Spleen (tissue), 11 donors: ENCODE measurements around the gene SERPINA4. TPM values are rescaled to one million over a fixed set of nuclear protein-coding genes. Genes with fewer than 3 reads are reported as not detected.

Experiments
- DNase-seq: peaks from one replicate; pipeline ENCODE4 v3.0.0-alpha.2; 2020
- H3K27ac ChIP-seq, 8 donors: fragments of 200-600 bp; sonication (generic) in 7 of 8; 1 replicate in 4 of 8; 2 replicates in 4 of 8; pipeline versions ENCODE4 v1.5.0 to v1.8.0; 2016 to 2021; ENCODE audit warnings: inconsistent platforms in 4 of 8, mild to moderate bottlenecking in 4 of 8, moderate library complexity in 1 of 8
- H3K27me3 ChIP-seq, 7 donors: fragments of 200-600 bp; sonication (generic) in 6 of 7; replicated peaks in 1 of 7; 1 replicate in 4 of 7; 2 replicates in 3 of 7; pipeline versions ENCODE4 v1.5.0 to v1.8.0; 2016 to 2021; ENCODE audit warnings: inconsistent platforms in 3 of 7, mild to moderate bottlenecking in 1 of 7
- H3K36me3 ChIP-seq, 6 donors: fragments of 200-600 bp; sonication (generic) in 5 of 6; 1 replicate in 4 of 6; 2 replicates in 2 of 6; pipeline versions ENCODE4 v1.5.0 to v1.8.0; 2016 to 2021; ENCODE audit warnings: inconsistent platforms in 2 of 6
- H3K4me1 ChIP-seq, 6 donors: fragments of 200-600 bp; sonication (generic) in 5 of 6; 1 replicate in 3 of 6; 2 replicates in 3 of 6; pipeline versions ENCODE4 v1.5.0 to v1.8.0; 2016 to 2021; ENCODE audit warnings: inconsistent platforms in 3 of 6
- H3K4me3 ChIP-seq, 8 donors: fragments of 200-600 bp; sonication (generic) in 7 of 8; 1 replicate in 4 of 8; 2 replicates in 4 of 8; pipeline versions ENCODE4 v1.5.0 to v1.8.0; 2016 to 2021; ENCODE audit warnings: inconsistent platforms in 4 of 8, mild to moderate bottlenecking in 4 of 8, moderate library complexity in 2 of 8
- H3K9me3 ChIP-seq, 8 donors: fragments of 200-600 bp; sonication (generic) in 7 of 8; 1 replicate in 4 of 8; 2 replicates in 4 of 8; pipeline versions ENCODE4 v1.5.0 to v1.8.0; 2016 to 2021; ENCODE audit warnings: inconsistent platforms in 4 of 8
- CTCF ChIP-seq, 11 experiments: fragments of 200-600 bp in 7 of 11; fragments of 450-650 bp in 4 of 11; sonication (generic) in 4 of 11; IDR thresholded peaks in 8 of 11; conservative IDR thresholded peaks in 3 of 11; 1 replicate in 7 of 11; 2 replicates in 4 of 11; pipeline versions ENCODE4 v1.4.0 to v1.8.0; 2016 to 2021; ENCODE audit warnings: antibody characterized with exemption in 11 of 11, inconsistent platforms in 4 of 11, mild to moderate bottlenecking in 1 of 11
- POLR2A ChIP-seq, 3 donors: fragments of 450-650 bp; IDR thresholded peaks; one replicate each; pipeline ENCODE4 v1.5.1; 2017; ENCODE audit warnings: antibody characterized with exemption in 3 of 3, mild to moderate bottlenecking in 1 of 3
- POLR2AphosphoS5 ChIP-seq, 3 donors: sonication (generic); formaldehyde crosslinking; IDR thresholded peaks; one replicate each; pipeline ENCODE4 v1.5.1; 2017; ENCODE audit warnings: antibody characterized with exemption in 3 of 3
- WGBS, 5 donors: extraction: QIAGEN DNeasy Blood & Tissue Kit in 3 of 5; methylation state at CpG; one replicate each; pipeline versions ENCODE4 v1.1.5 to v1.1.7; 2013 to 2018; 5-methylcytosine and 5-hydroxymethylcytosine counted together
- intact Hi-C: fragments of 100-400 bp; cut with DNase I; formaldehyde crosslinking; loops from one replicate; pipeline ENCODE4 v1.15.0; 2023; ENCODE audit warnings: low total_unique reads
- polyA plus RNA-seq, 3 donors: library from polyadenylated mRNA; stranded (reverse); fragments of 200-250 nt; gene quantifications; one replicate each; pipeline ENCODE4 v1.2.1, GENCODE V29; 2013
- total RNA-seq, 7 donors: library from RNA; depleted of rRNA in 3 of 7; stranded (reverse); fragments of >200 nt in 3 of 7; fragmentation: NEBNext Ultra II Directional in 4 of 7; extraction: Animal tissue kit (Norgen Biotek cat#: 25700) in 4 of 7; gene quantifications; one replicate each; pipeline versions ENCODE4 v1.1.0 to v1.2.1, GENCODE V29; 2016 to 2021
- donor health status: healthy with polysubstance abuse.
- donor health status: DM: no; HTN: no; CAD: no; lungs with moderate emphysema.
- donor health status: DM: no; HTN: no; CAD: no.
- donor health status: Bipolar disorder and iron deficiency.
- donor health status: healthy.
- donor health status: DM: no; HTN: no; CAD: no.
- donor health status: DM: yes; HTN: yes; CAD: no.

SERPINA4 gene
- total and polyA plus RNA-seq, 10 donors = not detected

- WGBS, 5 donors = 56 to 68% (median 62%) methylated on average over 7 of the region's 7 CpGs
- H3K27me3 ChIP-seq = peaks cover 0 to 26% (median 0%) of the 10 kb centered on the region in 7 donors
- peaks cover 0 to 8% (median 2%) of the 10 kb centered on the region in 6 donors for H3K4me1 ChIP-seq
- H3K9me3 ChIP-seq = peaks cover 0 to 19% (median 9%) of the 10 kb centered on the region in 8 donors
- H3K36me3 ChIP-seq = no peaks in the 10 kb centered on the region
- intact Hi-C loops = loop anchor here (5.0 kb wide), 1 partner anchor 122 kb away; no protein-coding TSS in a partner anchor
- H3K4me3 ChIP-seq = no peak overlapping the region
- DNase-seq = no peak
- no peak for TF ChIP-seq POLR2A (IDR thresholded peaks at IDR 0.05)
- TF ChIP-seq POLR2AphosphoS5 (IDR thresholded peaks at IDR 0.05) = no peak
- no peak for TF ChIP-seq CTCF (IDR thresholded peaks at IDR 0.05 in 8 of 11, conservative IDR thresholded peaks at IDR 0.05 in 3 of 11)
- no peak overlapping the region for H3K27ac ChIP-seq
Observed at GRCh38 chr14:94544726-94545125, 16.5 kb upstream of the SERPINA4 start.

GRCh38 chr14:94545131-94545841, 16.0 kb upstream of the SERPINA4 start:
- TF ChIP-seq POLR2A (IDR thresholded peaks at IDR 0.05) = no peak
- no peak for TF ChIP-seq CTCF (IDR thresholded peaks at IDR 0.05 in 8 of 11, conservative IDR thresholded peaks at IDR 0.05 in 3 of 11)
- no peak for TF ChIP-seq POLR2AphosphoS5 (IDR thresholded peaks at IDR 0.05)
- Histone ChIP-seq H3K4me1 (peaks cover 0 to 5% (median under 1%) of the 10 kb centered on the region in 6 donors), H3K27ac (no peak overlapping the region), H3K9me3 (peaks cover 0 to 19% (median 9%) of the 10 kb centered on the region in 8 donors), H3K27me3 (peaks cover 0 to 32% (median 0%) of the 10 kb centered on the region in 7 donors), H3K36me3 (no peaks in the 10 kb centered on the region), H3K4me3 (no peak overlapping the region)
- intact Hi-C loops = loop anchor here (5.0 kb wide), 1 partner anchor 123 kb away; no protein-coding TSS in a partner anchor
- DNase-seq = no peak
- WGBS, 5 donors = 58 to 69% (median 66%) methylated on average over 15 of the region's 15 CpGs

GRCh38 chr14:94547151-94547680, 14.0 kb upstream of the SERPINA4 start:
- H3K4me1 ChIP-seq = peaks cover 0 to 5% (median 0%) of the 10 kb centered on the region in 6 donors
- intact Hi-C loops = loop anchor here (5.0 kb wide), 1 partner anchor 125 kb away; no protein-coding TSS in a partner anchor
- H3K27me3 ChIP-seq = peaks cover 0 to 33% (median 0%) of the 10 kb centered on the region in 7 donors
- no peak for DNase-seq
- H3K36me3 ChIP-seq = no peaks in the 10 kb centered on the region
- peaks cover 0 to 19% (median 9%) of the 10 kb centered on the region in 8 donors for H3K9me3 ChIP-seq
- H3K4me3 ChIP-seq = no peak overlapping the region
- 80 to 90% (median 86%) methylated on average over 8 of the region's 8 CpGs for WGBS, 5 donors
- TF ChIP-seq POLR2AphosphoS5 (IDR thresholded peaks at IDR 0.05) (no peak), CTCF (IDR thresholded peaks at IDR 0.05 in 8 of 11, conservative IDR thresholded peaks at IDR 0.05 in 3 of 11) (no peak), POLR2A (IDR thresholded peaks at IDR 0.05) (no peak)
- H3K27ac ChIP-seq = no peak overlapping the region

GRCh38 chr14:94547726-94548125, 13.5 kb upstream of the SERPINA4 start:
- no peak overlapping the region for H3K27ac ChIP-seq
- peaks cover 0 to 33% (median 0%) of the 10 kb centered on the region in 7 donors for H3K27me3 ChIP-seq
- WGBS, 5 donors = 59 to 94% (median 81%) methylated on average over 4 of the region's 4 CpGs
- no peak overlapping the region for H3K4me3 ChIP-seq
- TF ChIP-seq POLR2A (IDR thresholded peaks at IDR 0.05) (no peak), CTCF (IDR thresholded peaks at IDR 0.05 in 8 of 11, conservative IDR thresholded peaks at IDR 0.05 in 3 of 11) (no peak)
- DNase-seq = no peak
- peaks cover 0 to 19% (median 9%) of the 10 kb centered on the region in 8 donors for H3K9me3 ChIP-seq
- peaks cover 0 to 5% (median 0%) of the 10 kb centered on the region in 6 donors for H3K4me1 ChIP-seq
- H3K36me3 ChIP-seq = no peaks in the 10 kb centered on the region
- intact Hi-C loops = loop anchor here (5.0 kb wide), 1 partner anchor 125 kb away; no protein-coding TSS in a partner anchor
